ENCODE results near the gene FAM43A. TPM values are rescaled to one million over a fixed set of nuclear protein-coding genes. Genes with fewer than 3 reads are reported as not detected.

The FAM43A gene, protein sequence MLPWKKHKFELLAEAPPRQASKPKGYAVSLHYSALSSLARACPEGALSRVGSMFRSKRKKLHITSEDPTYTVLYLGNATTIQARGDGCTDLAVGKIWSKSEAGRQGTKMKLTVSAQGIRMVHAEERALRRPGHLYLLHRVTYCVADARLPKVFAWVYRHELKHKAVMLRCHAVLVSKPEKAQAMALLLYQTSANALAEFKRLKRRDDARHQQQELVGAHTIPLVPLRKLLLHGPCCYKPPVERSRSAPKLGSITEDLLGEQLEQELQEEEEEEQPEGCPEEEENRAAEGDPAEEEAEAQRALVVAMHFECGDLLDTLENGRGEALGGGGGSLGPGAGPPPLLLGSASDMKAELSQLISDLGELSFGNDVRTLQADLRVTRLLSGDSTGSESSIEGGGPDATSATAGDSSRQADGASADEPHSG
- 10 to 100 TPM in 9 of 10 donors, 1 to 10 TPM in 1; 9.2 to 61.7 (median 19.8) TPM for total RNA-seq
- polyA plus RNA-seq = 10 to 100 TPM in 1 of 2 donors, 1 to 10 TPM in 1; 8.9 to 15.4 TPM
- long read RNA-seq, donor 1, transcript FAM43A-201 (1 exons, 2,494 nt) = major isoform, 20 of 20 reads
- long read RNA-seq, donor 1, partial matches to known transcripts = 0 of 20 reads
- long read RNA-seq, donor 1, other reads (novel, unspliced or antisense) = 0 of 20 reads
- long read RNA-seq, donor 2, transcript FAM43A-201 (1 exons, 2,494 nt) = major isoform, 20 of 20 reads
- long read RNA-seq, donor 2, partial matches to known transcripts = 0 of 20 reads
- long read RNA-seq, donor 2, other reads (novel, unspliced or antisense) = 0 of 20 reads
- long read RNA-seq, donor 3, transcript FAM43A-201 (1 exons, 2,494 nt) = major isoform, 23 of 23 reads
- long read RNA-seq, donor 3, partial matches to known transcripts = 0 of 23 reads
- long read RNA-seq, donor 3, other reads (novel, unspliced or antisense) = 0 of 23 reads

DNA sequence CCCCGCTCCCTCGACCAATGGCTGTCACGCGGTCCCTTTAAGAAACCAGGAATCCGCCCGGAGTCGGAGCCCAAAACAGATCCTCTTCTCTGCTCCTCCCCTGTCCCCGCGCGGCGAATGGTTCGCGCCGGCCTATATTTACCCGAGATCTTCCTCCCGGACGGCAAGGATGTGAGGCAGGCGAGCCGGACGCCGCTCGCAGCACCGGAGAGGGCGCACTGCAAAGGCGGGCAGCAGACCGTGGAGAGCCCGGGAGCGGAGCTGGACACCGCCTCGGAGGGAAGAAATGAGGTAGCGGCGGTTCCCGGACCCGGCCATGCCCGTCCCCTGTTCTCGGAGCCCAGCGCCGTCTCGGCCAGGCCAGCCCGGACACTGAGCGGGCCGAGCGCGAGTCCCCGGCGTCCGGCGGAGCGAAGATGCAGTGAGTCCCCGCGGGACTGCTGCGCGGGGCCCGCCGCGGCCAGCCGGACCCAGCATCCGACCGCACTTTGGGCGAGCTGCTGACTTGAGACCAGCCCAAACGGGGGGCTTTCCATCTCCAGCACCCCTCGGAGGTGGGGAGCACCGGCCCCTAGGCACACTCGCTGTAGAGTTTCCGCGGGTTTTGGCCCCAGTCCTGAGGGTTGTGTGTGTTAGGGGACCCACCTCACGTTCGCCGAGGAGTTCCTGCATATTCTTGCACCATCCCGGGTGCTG, at the start of gene FAM43A:
FAM43A (plus strand) TSS at position 166 of the 696 bp plus-strand sequence. CDS start 944 bp downstream, outside the sequence.
- peak; percentile 95 to 96 for DNase-seq
- H3K36me3 ChIP-seq = peaks cover 0 to 16% (median 0%) of the 10 kb centered on the region in 9 donors
- WGBS, 2 donors = 0 to 1% methylated on average over 70 of the region's 70 CpGs
- intact Hi-C loops (cut with DNase I) = loop anchor here in 9 of 10 donors (2.0 to 10.0 kb wide), 20 partner anchors 51 to 839 kb away; no protein-coding TSS in a partner anchor
- TF ChIP-seq, protein P1, sequence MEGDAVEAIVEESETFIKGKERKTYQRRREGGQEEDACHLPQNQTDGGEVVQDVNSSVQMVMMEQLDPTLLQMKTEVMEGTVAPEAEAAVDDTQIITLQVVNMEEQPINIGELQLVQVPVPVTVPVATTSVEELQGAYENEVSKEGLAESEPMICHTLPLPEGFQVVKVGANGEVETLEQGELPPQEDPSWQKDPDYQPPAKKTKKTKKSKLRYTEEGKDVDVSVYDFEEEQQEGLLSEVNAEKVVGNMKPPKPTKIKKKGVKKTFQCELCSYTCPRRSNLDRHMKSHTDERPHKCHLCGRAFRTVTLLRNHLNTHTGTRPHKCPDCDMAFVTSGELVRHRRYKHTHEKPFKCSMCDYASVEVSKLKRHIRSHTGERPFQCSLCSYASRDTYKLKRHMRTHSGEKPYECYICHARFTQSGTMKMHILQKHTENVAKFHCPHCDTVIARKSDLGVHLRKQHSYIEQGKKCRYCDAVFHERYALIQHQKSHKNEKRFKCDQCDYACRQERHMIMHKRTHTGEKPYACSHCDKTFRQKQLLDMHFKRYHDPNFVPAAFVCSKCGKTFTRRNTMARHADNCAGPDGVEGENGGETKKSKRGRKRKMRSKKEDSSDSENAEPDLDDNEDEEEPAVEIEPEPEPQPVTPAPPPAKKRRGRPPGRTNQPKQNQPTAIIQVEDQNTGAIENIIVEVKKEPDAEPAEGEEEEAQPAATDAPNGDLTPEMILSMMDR (IDR thresholded peaks at IDR 0.05) = peak in 5 of 9 donors; percentile 14 to 43 (median 28)
- H3K4me1 ChIP-seq = peaks cover 19 to 68% (median 58%) of the 10 kb centered on the region in 9 donors
- H3K9me3 ChIP-seq = no peaks in the 10 kb centered on the region
- peak; percentile 85 to 90 (median 87) for ATAC-seq
- no peaks in the 10 kb centered on the region for H3K27me3 ChIP-seq
- H3K27ac ChIP-seq = peak within 1 kb of the TSS; percentile 35 to 96 (median 88)
- H3K4me3 ChIP-seq = peak within 1 kb of the TSS; percentile 60 to 98 (median 86)

DNA sequence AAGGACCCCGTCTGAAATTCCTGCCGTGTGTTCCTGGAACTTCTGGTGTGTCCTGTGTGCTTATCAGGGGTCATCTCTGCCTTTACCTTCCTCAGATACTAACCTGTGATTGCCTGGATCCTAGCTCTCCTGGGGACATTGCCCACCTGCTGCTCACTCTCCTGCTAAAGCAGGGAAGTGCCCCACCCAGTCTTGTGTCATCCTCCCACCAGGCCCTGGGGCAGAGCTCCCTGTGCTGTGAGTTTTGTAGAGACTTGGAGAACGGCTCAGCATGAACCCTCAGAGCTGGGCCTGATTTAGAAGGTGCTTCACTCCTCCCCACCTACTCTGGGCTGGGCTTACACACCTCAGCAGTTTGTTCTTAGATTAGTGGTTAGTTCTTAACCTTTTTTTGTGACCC, 48.6 kb upstream of the FAM43A start:
- peaks cover 0 to 32% (median 20%) of the 10 kb centered on the region in 9 donors for H3K4me1 ChIP-seq
- ATAC-seq (no peak), DNase-seq (no peak)
- H3K9me3 ChIP-seq = no peaks in the 10 kb centered on the region
- H3K36me3 ChIP-seq = peaks cover 0 to 24% (median 10%) of the 10 kb centered on the region in 9 donors
- intact Hi-C loops (cut with DNase I) = no loop called here
- TF ChIP-seq, protein P1 (IDR thresholded peaks at IDR 0.05) = no peak
- 69 to 71% methylated on average over 3 of the region's 3 CpGs for WGBS, 2 donors
- H3K4me3 ChIP-seq = no peak overlapping the region
- H3K27ac ChIP-seq = no peak overlapping the region
- no peaks in the 10 kb centered on the region for H3K27me3 ChIP-seq

DNA sequence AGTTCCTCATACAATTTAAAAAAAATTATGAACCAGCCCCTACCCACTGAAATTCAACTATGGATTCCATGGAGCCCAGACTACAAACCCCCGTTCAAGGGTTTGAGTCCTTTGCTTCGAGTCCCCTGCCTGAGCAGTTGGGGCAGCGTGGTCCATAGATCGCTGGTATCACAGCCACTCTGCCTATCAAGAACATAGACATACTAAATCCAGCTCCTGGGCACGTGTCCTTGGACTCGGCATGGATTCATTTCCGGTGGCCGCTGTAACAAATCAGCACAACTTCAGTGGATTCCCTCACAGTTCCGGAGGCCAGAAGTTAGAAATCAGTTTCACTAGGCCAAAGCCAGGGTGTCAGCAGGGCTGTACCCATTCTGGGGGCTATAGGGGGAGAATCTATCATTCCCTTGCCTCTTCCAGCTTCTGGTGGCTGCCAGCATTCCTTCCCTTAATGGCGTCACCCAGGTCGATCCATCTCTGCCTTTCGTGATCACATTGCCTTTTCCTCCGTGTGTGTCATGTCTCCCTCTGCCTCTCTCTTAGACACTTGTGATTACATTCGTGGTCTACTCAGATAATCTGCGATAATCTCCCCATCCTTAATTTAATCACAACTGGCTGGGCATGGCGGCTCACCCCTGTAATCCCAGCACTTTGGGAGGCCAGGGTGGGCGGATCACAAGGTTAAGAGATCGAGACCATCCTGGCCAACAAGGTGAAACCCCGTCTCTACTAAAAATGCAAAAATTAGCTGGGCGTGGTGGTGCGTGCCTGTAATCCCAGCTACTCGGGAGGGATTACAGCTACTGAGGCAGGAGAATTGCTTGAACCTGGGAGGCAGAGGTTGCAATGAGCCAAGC, 47.9 kb upstream of the FAM43A start:
- Histone ChIP-seq H3K36me3 (peaks cover 0 to 31% (median 13%) of the 10 kb centered on the region in 9 donors), H3K27me3 (no peaks in the 10 kb centered on the region), H3K4me1 (peaks cover 0 to 26% (median 13%) of the 10 kb centered on the region in 9 donors), H3K27ac (no peak overlapping the region), H3K4me3 (no peak overlapping the region), H3K9me3 (no peaks in the 10 kb centered on the region)
- intact Hi-C loops (cut with DNase I) = no loop called here
- TF ChIP-seq, protein P1 (IDR thresholded peaks at IDR 0.05) = no peak
- no peak for DNase-seq
- whole genome bisulfite sequencing, 2 donors = 93 to 94% methylated on average over 22 of the region's 22 CpGs
- no peak for ATAC-seq

Data from heart right ventricle (tissue), 16 donors.